ENCODE measurements around the gene ASB4. TPM values are rescaled to one million over a fixed set of nuclear protein-coding genes. Genes with fewer than 3 reads are reported as not detected.
"Not testable (repeated sequence)": the region's sequence is repeated elsewhere in the genome, so short reads cannot be mapped to it uniquely, and the experiment has no call there.

The ASB4 gene
- total RNA-seq, 2 experiments from 2014 or later, result not detected

- Mint-ChIP-seq H3K4me3 (no peak overlapping the region), H3K27me3 (ENCODE audit: low read depth) (peaks cover 2% of the 10 kb centered on the region), H3K9me3 (ENCODE audit: insufficient read depth) (no peaks in the 10 kb centered on the region), H3K27ac (no peak overlapping the region), H3K36me3 (ENCODE audit: low read depth) (no peaks in the 10 kb centered on the region), H3K4me1 (ENCODE audit: low read depth) (no peaks in the 10 kb centered on the region)
- no peak for DNase-seq
- POLR2A ChIA-PET, result no interaction called here
- no peak for ATAC-seq
- CTCF ChIA-PET, result no interaction called here
These were observed 61.9 kb downstream of the ASB4 start for GRCh38 chr7:95547361-95548348.

- Mint-ChIP-seq H3K27ac (no peak overlapping the region), H3K4me1 (ENCODE audit: low read depth) (no peaks in the 10 kb centered on the region), H3K9me3 (ENCODE audit: insufficient read depth) (no peaks in the 10 kb centered on the region), H3K27me3 (ENCODE audit: low read depth) (peaks cover 2% of the 10 kb centered on the region), H3K36me3 (ENCODE audit: low read depth) (no peaks in the 10 kb centered on the region), H3K4me3 (no peak overlapping the region)
- DNase-seq (no peak), ATAC-seq (no peak)
- ChIA-PET POLR2A (no interaction called here), CTCF (no interaction called here)
These were observed 64.2 kb downstream of the ASB4 start for GRCh38 chr7:95549818-95550529.

DNA sequence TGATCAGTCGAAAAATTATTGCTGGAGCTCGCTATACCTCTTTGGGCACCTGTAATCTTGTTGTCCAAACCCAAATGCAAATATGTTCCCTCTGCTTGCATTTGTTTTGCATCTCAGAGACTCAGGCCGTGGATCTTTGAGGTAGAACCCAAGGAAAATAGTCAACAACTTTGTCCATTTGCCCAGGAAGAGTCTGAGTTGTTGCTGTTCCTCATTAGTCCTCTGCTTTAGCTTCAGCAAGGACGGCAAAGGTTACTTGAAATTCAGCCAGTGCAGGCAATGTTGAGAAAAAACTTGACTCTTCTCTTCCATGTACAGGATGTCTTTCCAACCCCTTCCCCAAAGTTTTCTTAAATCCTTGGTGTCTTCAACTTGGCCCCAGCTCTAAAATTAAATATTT, 64.8 kb downstream of the ASB4 start:
- no peaks in the 10 kb centered on the region for H3K9me3 Mint-ChIP-seq (ENCODE audit: insufficient read depth)
- DNase-seq, result no peak
- H3K4me1 Mint-ChIP-seq (ENCODE audit: low read depth), result no peaks in the 10 kb centered on the region
- ChIA-PET CTCF (no interaction called here), POLR2A (no interaction called here)
- H3K4me3 Mint-ChIP-seq, result no peak overlapping the region
- no peak for ATAC-seq
- H3K36me3 Mint-ChIP-seq (ENCODE audit: low read depth), result no peaks in the 10 kb centered on the region
- no peak overlapping the region for H3K27ac Mint-ChIP-seq
- peaks cover 2% of the 10 kb centered on the region for H3K27me3 Mint-ChIP-seq (ENCODE audit: low read depth)

DNA sequence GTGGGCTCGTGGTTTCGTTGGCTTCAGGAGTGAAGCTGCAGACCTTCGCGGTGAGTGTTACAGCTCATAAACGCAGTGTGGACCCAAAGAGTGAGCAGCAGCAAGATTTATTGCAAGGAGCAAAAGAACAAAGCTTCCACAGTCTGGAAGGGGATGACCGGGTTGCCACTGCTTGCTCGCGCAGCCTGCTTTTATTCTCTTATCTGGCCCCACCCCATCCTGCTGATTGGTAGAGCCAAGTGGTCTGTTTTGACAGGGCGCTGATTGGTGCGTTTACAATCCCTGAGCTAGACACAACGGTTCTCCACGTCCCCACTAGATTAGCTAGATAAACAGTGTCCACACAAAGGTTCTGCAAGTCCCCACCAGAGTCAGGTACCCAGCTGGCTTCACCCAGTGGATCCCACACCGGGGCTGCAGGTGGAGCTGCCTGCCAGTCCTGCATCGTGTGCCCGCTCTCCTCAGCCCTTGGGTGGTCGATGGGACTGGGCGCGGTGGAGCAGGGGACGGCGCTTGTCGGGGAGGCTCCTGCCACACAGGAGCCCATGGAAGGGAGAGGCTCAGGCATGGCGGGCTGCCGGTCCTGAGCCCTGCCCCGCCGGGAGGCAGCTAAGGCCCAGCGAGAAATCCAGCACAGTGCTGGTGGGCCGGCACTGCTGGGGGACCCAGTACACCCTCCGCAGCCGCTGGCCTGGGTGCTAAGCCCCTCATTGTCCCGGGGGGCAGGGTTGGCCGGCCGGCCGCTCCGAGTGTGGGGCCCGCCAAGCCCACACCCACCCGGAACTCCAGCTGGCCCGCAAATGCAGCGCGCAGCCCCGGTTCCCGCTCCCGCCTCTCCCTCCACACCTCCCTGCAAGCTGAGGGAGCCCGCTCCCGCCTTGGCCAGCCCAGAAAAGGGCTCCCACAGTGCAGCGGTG, 66.5 kb downstream of the ASB4 start:
- H3K9me3 Mint-ChIP-seq (ENCODE audit: insufficient read depth); H3K27me3 Mint-ChIP-seq (ENCODE audit: low read depth); H3K27ac Mint-ChIP-seq; CTCF ChIA-PET; POLR2A ChIA-PET; H3K4me1 Mint-ChIP-seq (ENCODE audit: low read depth); H3K4me3 Mint-ChIP-seq; ATAC-seq; DNase-seq; H3K36me3 Mint-ChIP-seq (ENCODE audit: low read depth): not testable (repeated sequence)

DNA sequence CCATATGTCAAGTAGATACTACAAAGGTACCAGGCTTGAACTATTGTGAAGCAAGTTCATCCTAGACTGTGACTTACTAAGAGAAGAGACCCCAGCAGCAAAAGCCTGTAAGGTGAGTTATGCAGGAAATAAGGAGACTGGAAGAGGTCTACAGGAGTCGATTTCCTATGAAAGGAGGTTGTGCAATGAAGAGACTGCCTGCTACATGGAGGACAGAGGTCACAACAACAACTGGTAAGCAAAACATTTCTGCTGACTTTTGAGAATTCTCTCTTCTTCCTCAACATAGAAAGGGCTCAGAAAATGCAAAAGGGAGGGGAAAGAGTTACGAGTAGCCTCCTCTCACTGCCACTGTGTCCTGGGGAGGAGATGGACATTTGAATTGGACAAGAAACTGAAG, 68.2 kb downstream of the ASB4 start:
- ChIA-PET CTCF (no interaction called here), POLR2A (no interaction called here)
- Mint-ChIP-seq H3K36me3 (ENCODE audit: low read depth) (no peaks in the 10 kb centered on the region), H3K9me3 (ENCODE audit: insufficient read depth) (no peaks in the 10 kb centered on the region), H3K27me3 (ENCODE audit: low read depth) (peaks cover 6% of the 10 kb centered on the region), H3K4me1 (ENCODE audit: low read depth) (no peaks in the 10 kb centered on the region), H3K4me3 (no peak overlapping the region), H3K27ac (no peak overlapping the region)
- ATAC-seq (no peak), DNase-seq (no peak)

- POLR2A ChIA-PET, result no interaction called here
- DNase-seq, result no peak
- no peak for ATAC-seq
- CTCF ChIA-PET, result no interaction called here
- Mint-ChIP-seq H3K9me3 (ENCODE audit: insufficient read depth) (no peaks in the 10 kb centered on the region), H3K4me3 (no peak overlapping the region), H3K27ac (no peak overlapping the region), H3K4me1 (ENCODE audit: low read depth) (no peaks in the 10 kb centered on the region), H3K36me3 (ENCODE audit: low read depth) (no peaks in the 10 kb centered on the region), H3K27me3 (ENCODE audit: low read depth) (peaks cover 7% of the 10 kb centered on the region)
These were observed 71.0 kb downstream of the ASB4 start for GRCh38 chr7:95556777-95557176.

DNA sequence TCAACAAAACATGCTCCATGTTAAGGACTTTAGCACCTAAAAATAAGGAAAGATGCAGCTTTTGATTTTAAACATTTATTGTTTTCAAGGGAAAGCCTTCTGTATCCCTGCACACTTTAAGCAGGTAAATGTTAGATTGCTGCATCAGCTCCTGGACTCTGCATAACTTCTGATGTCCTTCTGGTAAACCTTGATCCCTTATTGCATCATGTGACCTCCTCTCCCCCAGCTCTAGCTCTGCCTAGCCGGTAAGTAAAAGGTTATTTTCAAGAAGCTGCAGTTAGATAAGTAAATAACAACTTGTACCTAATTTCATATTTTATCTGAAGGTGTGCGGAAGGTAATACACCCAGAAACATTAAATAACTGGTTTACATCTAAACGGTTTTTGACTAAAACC, 73.1 kb downstream of the ASB4 start:
- ATAC-seq, result no peak
- CTCF ChIA-PET, result no interaction called here
- H3K4me3 Mint-ChIP-seq, result no peak overlapping the region
- no peak overlapping the region for H3K27ac Mint-ChIP-seq
- no peaks in the 10 kb centered on the region for H3K36me3 Mint-ChIP-seq (ENCODE audit: low read depth)
- H3K9me3 Mint-ChIP-seq (ENCODE audit: insufficient read depth), result no peaks in the 10 kb centered on the region
- no peaks in the 10 kb centered on the region for H3K4me1 Mint-ChIP-seq (ENCODE audit: low read depth)
- no peak for DNase-seq
- POLR2A ChIA-PET, result no interaction called here
- peaks cover 7% of the 10 kb centered on the region for H3K27me3 Mint-ChIP-seq (ENCODE audit: low read depth)

DNA sequence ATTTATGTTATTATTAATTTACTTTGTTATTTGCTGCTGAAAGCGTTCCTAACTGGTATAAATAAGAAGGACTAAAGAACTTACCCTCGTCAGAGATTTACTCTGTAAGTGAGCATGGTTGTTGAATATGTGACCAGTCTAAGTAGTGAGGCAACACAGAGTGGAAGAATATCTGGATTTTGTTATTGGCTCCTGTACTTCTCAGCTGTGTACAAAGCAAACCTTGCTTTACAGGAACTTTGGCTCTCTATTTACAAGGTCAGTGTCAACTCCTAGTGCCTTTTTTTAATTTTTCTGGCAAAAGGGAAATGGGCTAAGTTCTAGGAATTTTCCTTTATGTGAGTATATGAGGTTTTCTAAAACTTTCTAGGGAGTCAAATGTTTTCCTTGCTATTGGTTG, 74.9 kb downstream of the ASB4 start:
- Mint-ChIP-seq H3K27me3 (ENCODE audit: low read depth) (peaks cover 7% of the 10 kb centered on the region), H3K27ac (no peak overlapping the region), H3K4me1 (ENCODE audit: low read depth) (no peaks in the 10 kb centered on the region), H3K36me3 (ENCODE audit: low read depth) (no peaks in the 10 kb centered on the region), H3K9me3 (ENCODE audit: insufficient read depth) (no peaks in the 10 kb centered on the region), H3K4me3 (no peak overlapping the region)
- CTCF ChIA-PET, result no interaction called here
- ATAC-seq (no peak), DNase-seq (no peak)
- POLR2A ChIA-PET, result no interaction called here

GRCh38 chr7:95569720-95570119, 84.0 kb downstream of the ASB4 start:
- Mint-ChIP-seq H3K9me3 (ENCODE audit: insufficient read depth) (no peaks in the 10 kb centered on the region), H3K27me3 (ENCODE audit: low read depth) (no peaks in the 10 kb centered on the region), H3K36me3 (ENCODE audit: low read depth) (no peaks in the 10 kb centered on the region), H3K27ac (no peak overlapping the region), H3K4me1 (ENCODE audit: low read depth) (no peaks in the 10 kb centered on the region), H3K4me3 (no peak overlapping the region)
- POLR2A ChIA-PET, result no interaction called here
- CTCF ChIA-PET, result no interaction called here
- ATAC-seq (no peak), DNase-seq (no peak)

GRCh38 chr7:95577137-95577536, 91.4 kb downstream of the ASB4 start:
- Mint-ChIP-seq H3K27ac (no peak overlapping the region), H3K9me3 (ENCODE audit: insufficient read depth) (no peaks in the 10 kb centered on the region), H3K36me3 (ENCODE audit: low read depth) (no peaks in the 10 kb centered on the region), H3K4me1 (ENCODE audit: low read depth) (no peaks in the 10 kb centered on the region), H3K27me3 (ENCODE audit: low read depth) (no peaks in the 10 kb centered on the region), H3K4me3 (no peak overlapping the region)
- ChIA-PET POLR2A (no interaction called here), CTCF (no interaction called here)
- no peak for ATAC-seq
- DNase-seq, result no peak

DNA sequence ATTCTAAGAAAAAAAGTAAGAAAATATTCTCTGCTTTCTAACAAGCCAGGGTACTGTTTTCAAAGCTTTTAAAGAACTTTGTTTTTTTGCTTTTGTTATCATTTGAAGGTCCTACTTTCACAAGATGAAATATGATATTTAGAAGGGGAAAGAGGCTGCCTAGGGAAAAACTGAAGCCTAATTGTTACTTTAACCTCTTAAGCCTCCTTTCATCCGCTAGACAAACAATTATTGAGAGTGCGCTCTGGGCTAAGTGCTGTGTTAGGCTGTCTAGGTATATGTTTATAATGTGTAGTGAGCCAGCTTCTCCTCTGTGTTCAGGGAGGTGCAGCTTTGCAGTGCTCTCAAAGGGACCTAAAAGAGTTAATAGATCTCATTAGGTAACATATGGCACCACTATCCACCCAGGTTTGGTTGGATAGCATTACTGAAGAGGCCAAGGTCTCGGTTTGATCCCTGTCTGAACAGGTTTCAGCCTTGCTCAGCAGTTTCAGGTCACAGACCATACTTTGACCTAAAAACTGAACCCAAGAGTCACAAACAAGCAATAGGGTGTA, 92.6 kb downstream of the ASB4 start:
- Mint-ChIP-seq H3K9me3 (ENCODE audit: insufficient read depth) (no peaks in the 10 kb centered on the region), H3K36me3 (ENCODE audit: low read depth) (no peaks in the 10 kb centered on the region), H3K4me1 (ENCODE audit: low read depth) (no peaks in the 10 kb centered on the region), H3K27me3 (ENCODE audit: low read depth) (no peaks in the 10 kb centered on the region), H3K27ac (no peak overlapping the region), H3K4me3 (no peak overlapping the region)
- ChIA-PET POLR2A (no interaction called here), CTCF (no interaction called here)
- no peak for ATAC-seq
- no peak for DNase-seq

GRCh38 chr7:95579318-95579717, 93.6 kb downstream of the ASB4 start:
- no peak overlapping the region for H3K27ac Mint-ChIP-seq
- ChIA-PET CTCF (no interaction called here), POLR2A (no interaction called here)
- H3K4me3 Mint-ChIP-seq, result no peak overlapping the region
- peaks cover 2% of the 10 kb centered on the region for H3K27me3 Mint-ChIP-seq (ENCODE audit: low read depth)
- H3K36me3 Mint-ChIP-seq (ENCODE audit: low read depth), result no peaks in the 10 kb centered on the region
- no peaks in the 10 kb centered on the region for H3K9me3 Mint-ChIP-seq (ENCODE audit: insufficient read depth)
- no peaks in the 10 kb centered on the region for H3K4me1 Mint-ChIP-seq (ENCODE audit: low read depth)
- ATAC-seq (no peak), DNase-seq (no peak)

All from activated CD8-positive, alpha-beta T cell treated with anti-CD3 and anti-CD28 coated beads, Interleukin-2, amount 10 ng/mL, durations not matched to agents 7 days and 5 days (primary cell).